Measurements from ENCODE around the gene LARGE1. TPM values are rescaled to one million over a fixed set of nuclear protein-coding genes. Genes with fewer than 3 reads are reported as not detected.

Gene LARGE1
- total and polyA plus RNA-seq, 2 of the 4 experiments (the other 2 are of a cell fraction) = 6.2 to 12.4 TPM

- ChIA-PET POLR2A (ENCODE audit: unreplicated experiment) (no interaction called here), CTCF (no interaction called here)
- Histone ChIP-seq H2AFZ (replicated peaks; ENCODE audit: low read length, poor library complexity) (no peak overlapping the region), H4K91ac (ENCODE audit: insufficient read depth, low read depth, low read length) (no peak overlapping the region), H3K9ac (ENCODE audit: low read depth, low read length) (no peak overlapping the region), H2AK9ac (replicated peaks; ENCODE audit: low read depth, low read length, poor library complexity) (no peak overlapping the region), H3K4ac (ENCODE audit: low read depth, low read length) (no peak overlapping the region), H3K27ac (ENCODE audit: insufficient read depth, low read length) (no peak overlapping the region), H2BK15ac (ENCODE audit: low read depth, low read length) (no peak overlapping the region), H3K4me2 (ENCODE audit: low read depth, low read length) (no peak overlapping the region), H3K27me3 (ENCODE audit: control insufficient read depth, insufficient read depth, low read length) (no peaks in the 10 kb centered on the region), H4K20me1 (ENCODE audit: insufficient read depth, low read length) (no peaks in the 10 kb centered on the region; the same call in 1 of the 2 replicates), H4K8ac (ENCODE audit: low read depth in 2 of 2, low read length in 2 of 2) (no peak overlapping the region), H3K4me3 (ENCODE audit: insufficient read depth, low read depth, low read length) (no peak overlapping the region), H3K56ac (ENCODE audit: extremely low read depth, insufficient read depth, low read length) (no peak overlapping the region), H3K23ac (ENCODE audit: low read depth, low read length) (no peak overlapping the region), H4K5ac (ENCODE audit: low read depth, low read length) (no peak overlapping the region), H3K9me1 (ENCODE audit: insufficient read depth, low read length) (peaks cover 11% of the 10 kb centered on the region), H3K36me3 (ENCODE audit: control insufficient read depth, insufficient read depth, low read length) (no peaks in the 10 kb centered on the region), H2BK20ac (ENCODE audit: low read depth, low read length) (no peak overlapping the region), H3K14ac (replicated peaks; ENCODE audit: low read depth, low read length) (no peak overlapping the region), H2AK5ac (ENCODE audit: low read depth, low read length) (no peak overlapping the region; the same call in 1 of the 2 replicates), H3K18ac (ENCODE audit: low read depth, low read length) (no peak overlapping the region), H3K4me1 (ENCODE audit: control insufficient read depth, insufficient read depth, low read length) (peaks cover 7% of the 10 kb centered on the region; the same call in 1 of the 2 replicates), H3K9me3 (ENCODE audit: control insufficient read depth, insufficient read depth, low read length) (peaks cover 2% of the 10 kb centered on the region; the same call in 1 of the 2 replicates), H3K79me1 (ENCODE audit: low read depth in 1 of 2, low read length in 2 of 2) (peaks cover 29 to 33% of the 10 kb centered on the region in 2 experiments), H2BK5ac (ENCODE audit: low read depth, low read length, poor library complexity, severe bottlenecking) (no peak overlapping the region), H2BK120ac (ENCODE audit: low read depth, low read length) (no peak overlapping the region)
- ATAC-seq (ENCODE audit: low read depth) (no peak), DNase-seq (no peak)
- BruUV-seq (replicated peaks) = no TSS peak
- TF ChIP-seq BHLHE40 (IDR thresholded peaks at IDR 0.05; ENCODE audit: low read depth, low read length) (no peak), RCOR1 (IDR thresholded peaks at IDR 0.05; ENCODE audit: insufficient replicate concordance, low read length) (no peak), USF2 (IDR thresholded peaks at IDR 0.05; ENCODE audit: low read depth, low read length) (no peak)
- intact Hi-C loops (cut with micrococcal nuclease) (no loop called here), dilution Hi-C loops (cut with HindIII; ENCODE audit: low sequenced_read_pairs, unreplicated experiment) (no loop called here), in situ Hi-C loops (cut with MboI; ENCODE audit: low sequenced_read_pairs) (no loop called here)
- no CpG with 5 or more reads among the region's 2 CpGs for WGBS, 2 experiments (ENCODE audit: extremely low coverage in 2 of 2, insufficient read length in 1 of 2)
Observed at GRCh38 chr22:33895444-33895843, 24.8 kb downstream of the LARGE1 start.

All from IMR-90 (cell line).